H1 (cell line): ENCODE results near the gene SMPX. TPM values are rescaled to one million over a fixed set of nuclear protein-coding genes. Genes with fewer than 3 reads are reported as not detected.

Source experiments
- EP300 ChIP-seq, 2 experiments: IDR thresholded peaks; 1 replicate in 1 of 2; 2 replicates in 1 of 2; pipeline ENCODE4 v1.6.1; 2011 to 2012; ENCODE audit warnings: low read depth in 2 of 2, low read length in 2 of 2, mild to moderate bottlenecking in 2 of 2, borderline replicate concordance in 1 of 2, inconsistent platforms in 1 of 2, moderate library complexity in 1 of 2
- polyA plus RNA-seq, 7 experiments: library from polyadenylated mRNA; depleted of rRNA in 3 of 7; stranded (reverse) in 5 of 7; unstranded in 2 of 7; fragments of >200 nt in 5 of 7; fragments of 200-250 nt in 2 of 7; gene quantifications; 1 replicate in 5 of 7; 2 replicates in 1 of 7; 4 replicates in 1 of 7; pipeline versions ENCODE4 v1.2.1 to v1.2.3, GENCODE V29; 2011 to 2013; ENCODE audit warnings: missing spikeins in 2 of 7, mixed read lengths in 2 of 7
- total RNA-seq: library from RNA; stranded (reverse); fragmentation: NEBNext Ultra II Directional; extraction: Animal tissue kit (Norgen Biotek cat#: 25700); gene quantifications from 2 replicates; pipeline ENCODE4 v1.2.1, GENCODE V29; 2021

Gene SMPX
- total and polyA plus RNA-seq, 2 of the 8 experiments (the other 6 are each of a cell fraction or from before 2014, with no cell fraction given): not detected

DNA sequence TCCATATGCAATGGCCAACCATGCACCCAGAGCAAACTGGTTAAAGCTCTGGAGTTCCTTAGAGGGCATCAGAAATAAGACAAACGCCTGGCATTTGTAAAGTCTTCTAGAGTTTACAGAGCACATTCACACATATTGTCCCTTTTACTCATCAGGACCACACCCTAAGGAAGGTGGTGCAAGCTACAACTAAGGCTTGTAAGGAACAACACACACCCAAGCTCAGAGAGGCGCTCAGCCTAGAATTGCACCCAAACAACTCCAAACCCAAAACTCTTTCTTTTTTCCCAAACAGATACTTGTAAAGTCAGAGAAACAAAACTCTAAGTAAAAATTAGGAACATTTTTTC lies 46.1 kb downstream of the SMPX start (continued):
- TF ChIP-seq EP300 (IDR thresholded peaks at IDR 0.05; ENCODE audit: borderline replicate concordance in 1 of 2, low read depth in 2 of 2, low read length in 2 of 2): no peak
